Fibroblast of lung (primary cell): ENCODE data around the gene EPB42.

Experiments
- EZH2 ChIP-seq: IDR thresholded peaks from 2 replicates; pipeline ENCODE4 v1.5.1; 2012; ENCODE audit warnings: low read length, control low read depth, mild to moderate bottlenecking; ENCODE audit errors: missing control alignments
- TF ChIP-seq, protein P1 (sequence below), 2 donors: IDR thresholded peaks in 1 of 2; conservative IDR thresholded peaks in 1 of 2; 1 replicate in 1 of 2; 2 replicates in 1 of 2; pipeline ENCODE4 v1.5.1; 2011 to 2012; ENCODE audit warnings: low read length in 2 of 2, control low read depth in 1 of 2, inconsistent platforms in 1 of 2, low read depth in 1 of 2, mild to moderate bottlenecking in 1 of 2

GRCh38 chr15:43194795-43195194 is 26.0 kb downstream of the EPB42 start:
- TF ChIP-seq, protein P1, sequence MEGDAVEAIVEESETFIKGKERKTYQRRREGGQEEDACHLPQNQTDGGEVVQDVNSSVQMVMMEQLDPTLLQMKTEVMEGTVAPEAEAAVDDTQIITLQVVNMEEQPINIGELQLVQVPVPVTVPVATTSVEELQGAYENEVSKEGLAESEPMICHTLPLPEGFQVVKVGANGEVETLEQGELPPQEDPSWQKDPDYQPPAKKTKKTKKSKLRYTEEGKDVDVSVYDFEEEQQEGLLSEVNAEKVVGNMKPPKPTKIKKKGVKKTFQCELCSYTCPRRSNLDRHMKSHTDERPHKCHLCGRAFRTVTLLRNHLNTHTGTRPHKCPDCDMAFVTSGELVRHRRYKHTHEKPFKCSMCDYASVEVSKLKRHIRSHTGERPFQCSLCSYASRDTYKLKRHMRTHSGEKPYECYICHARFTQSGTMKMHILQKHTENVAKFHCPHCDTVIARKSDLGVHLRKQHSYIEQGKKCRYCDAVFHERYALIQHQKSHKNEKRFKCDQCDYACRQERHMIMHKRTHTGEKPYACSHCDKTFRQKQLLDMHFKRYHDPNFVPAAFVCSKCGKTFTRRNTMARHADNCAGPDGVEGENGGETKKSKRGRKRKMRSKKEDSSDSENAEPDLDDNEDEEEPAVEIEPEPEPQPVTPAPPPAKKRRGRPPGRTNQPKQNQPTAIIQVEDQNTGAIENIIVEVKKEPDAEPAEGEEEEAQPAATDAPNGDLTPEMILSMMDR (conservative IDR thresholded peaks at IDR 0.05 in 1 of 2, IDR thresholded peaks at IDR 0.05 in 1 of 2; ENCODE audit: low read depth in 1 of 2, low read length in 2 of 2): no peak
- TF ChIP-seq EZH2: no peak
